Fibroblast of skin of scalp (primary cell): ENCODE data around the gene RAD9A.
"Not testable (repeated sequence)": the region's sequence is repeated elsewhere in the genome, so short reads cannot be mapped to it uniquely, and the experiment has no call there.

ENCODE experiments used
- DNase-seq: peaks from one replicate; pipeline ENCODE4 v3.0.0-alpha.2; 2013

RAD9A gene

DNA sequence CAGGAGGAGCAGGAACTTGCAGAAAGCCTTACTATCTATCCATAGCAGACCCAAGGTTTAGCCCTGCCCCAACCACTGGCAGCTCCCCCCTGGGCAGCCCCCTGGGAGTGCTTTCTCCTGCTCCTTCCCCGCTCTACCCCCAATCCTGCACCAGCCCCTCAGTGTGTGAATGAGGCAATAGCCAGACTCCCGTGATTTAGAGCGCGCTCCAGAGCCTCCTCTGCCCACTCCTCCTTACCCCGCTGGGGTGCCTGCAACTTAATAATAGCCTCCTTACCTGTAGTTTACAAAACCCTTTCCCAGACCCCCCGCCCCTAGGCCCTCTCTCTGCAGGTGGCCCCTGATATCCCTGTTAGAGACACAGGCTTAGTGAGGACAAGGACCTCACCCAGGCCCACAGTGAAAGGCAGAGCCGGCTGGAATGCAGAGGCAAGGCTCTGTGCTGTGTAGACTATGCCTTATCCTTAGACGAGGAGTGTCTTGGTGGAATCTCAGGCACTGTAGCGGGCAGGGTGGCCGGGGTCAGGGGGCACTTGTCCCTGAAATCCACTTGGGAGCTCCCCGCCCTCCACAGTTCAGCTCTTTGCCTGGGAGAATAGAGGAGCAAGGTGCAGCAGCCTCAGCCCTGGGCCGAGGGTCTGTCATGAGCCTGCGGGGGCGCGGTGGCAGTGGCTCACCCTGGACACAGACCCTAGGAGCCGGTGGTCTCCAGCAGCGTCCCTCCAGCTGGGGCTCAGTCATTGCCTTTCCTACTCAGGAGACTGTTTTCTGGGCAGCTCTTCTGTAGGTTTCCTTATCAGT lies 19.4 kb downstream of the RAD9A start:
- no peak for DNase-seq

GRCh38 chr11:67411785-67412152 lies 20.0 kb downstream of the RAD9A start:
- no peak for DNase-seq

GRCh38 chr11:67412495-67413179 lies 20.9 kb downstream of the RAD9A start:
- DNase-seq = no peak

DNA sequence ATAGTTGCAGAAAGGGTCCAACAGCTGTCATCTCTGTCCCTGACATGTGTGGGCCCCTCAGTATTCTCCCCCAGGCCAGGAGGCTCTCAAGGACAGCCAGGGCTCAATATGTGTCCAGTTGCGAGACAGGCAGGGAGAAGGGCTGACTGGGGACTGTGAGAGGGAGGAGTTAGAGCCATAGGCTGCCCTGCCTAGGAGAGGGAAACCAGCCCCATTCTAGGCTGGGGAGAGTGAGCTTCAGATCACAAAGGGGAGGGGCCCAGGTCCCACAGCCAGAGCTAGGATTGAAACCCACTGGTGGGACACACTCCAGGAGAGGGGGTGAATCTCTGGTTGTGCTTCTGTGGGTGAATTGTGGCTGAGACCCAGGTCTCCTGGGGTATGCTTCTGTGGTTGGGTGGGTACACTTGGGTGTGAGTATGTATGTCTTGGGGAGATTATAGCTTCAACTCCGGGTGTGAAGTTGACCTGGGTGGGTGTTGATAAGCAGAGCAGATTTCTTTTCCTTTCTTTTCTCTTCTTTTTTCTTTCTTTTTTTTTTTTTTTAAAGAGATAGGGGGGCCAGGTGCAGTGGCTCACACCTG lies 21.6 kb downstream of the RAD9A start:
- no peak for DNase-seq

DNA sequence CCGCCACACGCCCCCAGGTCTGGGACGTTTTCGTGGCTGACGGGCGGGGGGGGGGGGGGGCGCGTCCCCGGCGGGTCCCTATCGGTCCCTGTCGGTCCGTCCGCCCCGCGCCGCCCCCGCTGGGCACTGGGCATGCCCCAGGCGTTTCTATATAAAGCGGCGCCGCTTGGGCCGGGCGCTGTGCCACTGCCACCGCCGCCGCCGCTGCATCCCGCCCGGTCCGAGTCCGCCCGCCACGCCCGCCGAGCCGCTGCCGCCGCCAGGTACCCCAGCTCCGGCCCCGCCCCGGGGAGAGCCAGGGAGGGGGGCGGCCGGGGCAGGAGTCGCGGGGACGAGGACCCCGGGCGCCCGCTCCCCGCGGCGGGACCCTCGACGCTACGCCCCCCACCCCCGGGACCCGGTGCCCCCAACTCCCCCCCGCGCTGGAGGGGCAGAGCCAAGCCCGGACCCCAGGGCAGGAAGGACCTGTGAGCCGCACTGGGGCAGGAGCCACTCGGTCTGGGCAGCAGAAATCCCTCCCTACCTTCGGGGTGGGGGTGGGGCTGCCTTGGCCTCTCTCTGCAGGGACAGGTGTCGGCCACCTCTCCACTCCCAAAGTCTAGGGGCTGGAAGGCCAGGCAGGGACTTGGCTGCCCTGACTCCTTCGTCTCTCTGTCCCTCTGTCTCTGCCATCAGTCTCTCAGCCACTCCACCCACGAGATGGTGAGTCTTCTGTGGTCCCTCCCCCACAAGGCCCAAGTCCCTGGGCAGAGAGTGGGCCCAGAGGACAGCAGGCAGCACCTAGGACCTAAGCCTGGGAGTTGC lies 23.9 kb downstream of the RAD9A start, which contains the start of gene CARNS1:
TSS of gene CARNS1 (plus strand) at position 178 of the 804 bp plus-strand sequence. CDS start at position 700, 522 bp downstream.
- no peak for DNase-seq

DNA sequence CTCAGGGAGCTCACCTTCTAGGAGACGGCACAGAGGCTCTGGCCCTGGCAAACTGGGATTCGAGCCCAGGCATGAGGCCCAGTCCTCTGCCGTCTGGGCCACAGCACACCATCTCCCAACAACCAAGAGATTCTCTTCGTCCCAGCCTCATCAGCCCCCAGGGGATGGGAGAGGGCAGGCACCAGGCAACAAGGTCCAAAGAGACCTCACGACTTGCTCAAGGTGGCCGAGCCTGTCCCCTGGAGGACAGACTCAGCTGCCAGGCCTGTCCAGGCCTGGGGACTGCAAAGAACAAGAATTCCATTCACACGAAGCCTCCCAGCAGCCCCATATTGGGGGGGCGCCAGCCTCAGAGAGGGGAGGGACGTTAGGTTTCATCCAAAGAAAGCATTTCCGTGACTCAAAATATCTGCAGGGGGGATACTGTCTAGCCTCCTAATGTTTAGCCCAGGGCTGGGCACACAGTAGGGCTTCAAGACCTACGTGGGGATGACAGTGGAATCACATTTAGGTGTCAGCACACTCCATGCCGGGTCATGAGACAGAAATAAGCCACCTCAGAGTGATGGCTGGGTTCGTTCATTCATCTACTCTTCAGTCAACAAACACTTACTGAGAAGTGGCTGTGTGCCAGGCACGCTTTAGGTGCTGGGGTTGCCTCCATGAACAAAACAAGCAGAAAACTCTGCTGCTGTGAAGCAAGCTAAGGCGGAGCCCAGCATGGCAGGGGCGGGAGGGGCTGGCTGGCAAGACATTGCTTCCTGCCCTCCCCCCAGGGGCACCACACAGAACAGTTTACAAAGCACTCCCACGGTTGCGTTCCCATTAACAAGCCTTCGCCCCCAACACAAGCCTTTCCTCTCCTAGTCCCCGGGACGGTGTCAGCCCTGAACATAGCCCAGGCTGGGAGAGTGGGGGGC lies 24.9 kb downstream of the RAD9A start:
- peak; percentile 12 for DNase-seq

DNA sequence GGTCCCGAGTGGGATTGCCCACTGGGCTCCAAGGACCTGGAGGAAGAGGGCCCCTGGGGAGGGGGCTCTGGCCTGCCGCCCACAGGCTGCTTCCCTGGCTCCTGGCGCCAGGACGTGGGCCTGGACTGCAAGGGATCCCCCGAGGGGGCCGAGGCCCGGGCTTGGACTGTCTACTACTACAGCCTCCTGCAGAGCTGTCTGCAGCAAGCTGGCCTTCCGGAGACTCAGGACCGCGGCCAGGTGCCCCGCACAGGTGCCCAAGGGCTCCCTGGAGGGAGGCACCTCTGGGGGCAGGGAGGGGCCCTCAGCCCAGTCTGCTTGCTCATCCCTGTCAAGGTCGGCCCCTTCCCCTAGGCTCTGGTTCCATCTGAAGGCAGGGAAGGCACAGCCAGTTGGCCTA lies 25.6 kb downstream of the RAD9A start:
- no peak for DNase-seq

DNA sequence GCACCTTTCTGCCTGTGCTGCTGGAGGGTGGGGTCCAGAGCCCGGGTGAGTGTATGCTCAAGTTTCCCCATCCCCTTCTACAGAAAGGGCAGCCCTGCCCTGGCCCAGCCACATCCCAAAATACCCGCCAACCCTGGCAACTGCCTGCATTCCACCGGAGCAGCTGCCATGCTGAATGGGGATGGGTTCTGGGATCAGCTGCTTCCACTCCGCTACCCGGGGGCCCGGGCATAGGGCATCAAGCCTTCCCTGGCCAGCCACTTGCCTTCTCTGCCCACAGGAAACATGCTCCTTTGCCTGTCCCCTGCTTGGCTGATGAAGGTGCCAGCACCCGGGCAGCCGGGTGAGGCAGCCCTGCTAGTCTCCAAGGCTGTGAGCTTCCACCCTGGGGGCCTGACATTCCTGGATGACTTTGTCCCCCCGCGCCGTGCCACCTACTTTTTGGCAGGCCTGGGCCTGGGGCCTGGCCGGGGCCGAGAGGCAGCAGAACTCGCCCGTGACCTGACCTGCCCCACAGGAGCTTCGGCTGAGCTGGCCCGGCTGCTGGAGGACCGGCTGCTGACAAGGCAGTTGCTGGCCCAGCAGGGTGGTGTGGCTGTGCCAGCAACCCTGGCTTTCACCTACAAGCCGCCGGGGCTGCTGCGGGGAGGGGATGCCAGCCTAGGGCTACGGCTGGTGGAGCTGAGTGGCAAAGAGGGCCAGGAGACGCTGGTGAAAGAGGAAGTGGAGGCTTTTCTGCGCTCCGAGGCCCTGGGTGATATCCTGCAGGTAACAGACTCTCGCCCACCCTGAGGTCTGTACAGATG lies 26.9 kb downstream of the RAD9A start:
- no peak for DNase-seq

- DNase-seq = no peak
These were observed 27.7 kb downstream of the RAD9A start for GRCh38 chr11:67419325-67420049.

DNA sequence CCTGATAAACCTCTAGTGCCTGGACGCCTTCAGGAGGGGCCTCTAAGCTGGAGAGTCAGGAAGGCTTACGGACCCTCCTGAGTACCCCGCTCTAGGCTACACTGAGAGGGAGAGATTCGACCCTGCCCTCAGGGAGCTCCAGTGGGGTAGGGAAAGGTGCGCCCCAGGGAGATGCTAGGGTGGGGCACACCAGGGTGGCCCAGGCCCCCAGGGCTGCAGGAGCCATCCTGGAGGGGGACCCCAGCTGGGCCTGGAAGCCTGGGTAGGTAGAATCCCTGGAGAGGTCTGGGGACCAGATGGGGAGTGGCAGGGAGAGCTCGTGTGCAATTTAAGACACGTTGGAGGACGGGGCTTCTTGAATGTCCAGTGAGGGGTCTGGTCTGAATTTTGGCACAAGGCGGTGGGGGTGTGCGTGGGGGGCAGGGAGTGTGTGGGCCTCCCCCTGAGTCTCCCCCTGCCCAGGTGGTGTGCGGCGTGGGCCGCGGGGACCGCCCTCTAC lies 28.4 kb downstream of the RAD9A start:
- DNase-seq = no peak

GRCh38 chr11:67420646-67421429 lies 29.1 kb downstream of the RAD9A start:
- peak; percentile 92 for DNase-seq

DNA sequence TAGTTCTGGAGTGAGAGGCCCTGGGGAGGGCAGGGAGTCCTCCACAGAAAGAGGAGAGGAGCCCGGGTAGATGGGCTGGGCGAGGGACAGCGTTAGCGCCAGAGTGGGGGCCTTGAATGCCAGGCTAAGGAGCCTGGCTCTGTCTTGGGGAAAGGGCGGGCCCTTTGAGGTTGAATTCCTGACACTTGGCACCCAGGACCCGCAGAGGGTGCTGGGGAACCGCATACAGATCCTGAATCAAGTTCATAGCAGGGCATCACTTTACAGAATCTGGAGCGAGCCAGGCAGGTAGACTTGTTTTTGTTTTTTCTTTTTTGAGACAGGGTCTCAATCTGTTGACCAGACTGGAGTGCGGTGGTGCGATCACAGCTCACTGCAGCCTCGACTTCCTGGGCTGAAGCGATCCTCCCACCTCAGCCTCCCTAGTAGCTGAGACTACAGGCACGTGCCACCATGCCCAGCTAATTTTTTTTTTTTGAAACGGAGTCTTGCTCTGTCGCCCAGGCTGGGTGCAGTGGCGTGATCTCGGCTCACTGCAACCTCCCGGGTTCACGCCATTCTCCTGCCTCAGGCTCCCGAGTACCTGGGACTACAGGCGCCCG lies 29.7 kb downstream of the RAD9A start:
- no peak for DNase-seq

- DNase-seq = no peak
These were observed 31.1 kb downstream of the RAD9A start for GRCh38 chr11:67422891-67423290.

DNA sequence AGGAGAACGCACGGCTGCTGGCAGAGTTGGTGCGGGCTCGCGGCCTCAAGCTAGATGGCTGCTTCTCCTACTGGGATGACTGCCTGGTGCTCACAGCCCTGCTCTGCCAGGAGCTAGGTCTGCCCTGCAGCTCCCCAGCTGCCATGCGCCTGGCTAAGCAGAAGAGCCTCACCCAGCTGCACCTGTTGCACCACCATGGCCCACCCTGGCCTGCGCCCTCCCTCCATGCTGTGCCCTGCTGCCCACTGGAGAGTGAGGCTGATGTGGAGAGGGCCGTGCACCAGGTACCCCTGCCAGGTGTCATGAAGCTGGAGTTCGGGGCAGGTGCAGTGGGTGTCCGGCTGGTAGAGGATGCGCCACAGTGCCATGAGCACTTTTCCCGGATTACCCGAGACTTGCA lies 31.7 kb downstream of the RAD9A start:
- DNase-seq = no peak

DNA sequence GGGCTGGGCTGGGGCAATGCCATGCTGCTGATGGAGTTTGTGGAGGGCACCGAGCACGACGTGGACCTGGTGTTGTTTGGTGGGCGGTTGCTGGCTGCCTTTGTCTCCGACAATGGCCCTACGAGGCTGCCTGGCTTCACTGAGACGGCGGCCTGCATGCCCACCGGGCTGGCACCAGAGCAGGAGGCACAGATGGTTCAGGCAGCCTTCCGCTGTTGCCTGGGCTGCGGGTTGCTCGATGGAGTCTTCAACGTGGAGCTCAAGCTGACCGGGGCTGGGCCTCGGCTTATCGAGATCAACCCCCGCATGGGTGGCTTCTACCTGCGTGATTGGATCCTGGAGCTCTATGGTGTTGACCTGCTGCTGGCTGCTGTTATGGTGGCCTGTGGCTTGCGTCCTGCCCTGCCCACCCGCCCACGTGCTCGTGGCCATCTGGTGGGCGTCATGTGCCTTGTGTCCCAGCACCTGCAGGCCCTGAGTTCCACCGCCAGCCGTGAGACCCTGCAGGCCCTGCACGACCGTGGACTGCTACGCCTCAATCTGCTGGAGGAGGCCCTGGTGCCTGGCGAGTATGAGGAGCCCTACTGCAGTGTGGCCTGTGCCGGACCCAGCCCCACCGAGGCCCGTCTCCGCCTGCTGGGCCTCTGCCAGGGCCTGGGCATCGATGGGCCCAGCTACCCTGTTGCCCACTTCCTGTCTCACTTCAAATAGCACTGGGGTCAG lies 32.3 kb downstream of the RAD9A start:
- no peak for DNase-seq

DNA sequence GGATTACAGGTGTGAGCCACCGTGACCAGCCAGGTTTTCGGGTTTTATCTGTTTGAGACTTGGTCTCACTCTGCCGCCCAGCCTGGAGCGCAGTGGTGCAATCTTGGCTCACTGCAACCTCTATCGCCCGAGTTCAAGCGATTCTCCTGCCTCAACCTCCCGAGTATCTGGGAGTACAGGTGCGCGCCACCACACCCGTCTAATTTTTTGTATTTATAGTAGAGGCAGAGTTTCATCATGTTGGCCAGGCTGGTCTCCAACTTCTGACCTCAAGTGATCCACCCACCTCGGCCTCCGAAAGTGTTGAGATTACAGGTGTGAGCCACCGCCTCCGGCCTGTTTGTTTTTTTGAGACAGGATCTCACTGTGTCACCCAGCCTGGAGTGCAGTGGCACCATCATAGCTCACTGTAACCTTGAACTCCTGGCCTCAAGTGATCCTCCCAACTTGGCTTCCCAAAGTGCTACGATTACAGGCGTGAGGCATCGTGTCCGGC lies 35.6 kb downstream of the RAD9A start:
- DNase-seq = not testable (repeated sequence)
